Stimulated activated CD4-positive, alpha-beta T cell treated with anti-CD3 and anti-CD28 coated beads, Interleukin-12 subunit alpha, Interleukin-12 subunit beta, amount 100 ng/mL, for 24 hours (primary cell): Measurements from ENCODE around the gene EID2.

Source experiments
- DNase-seq, 2 experiments: peaks; one replicate each; pipeline ENCODE4 v3.0.0-alpha.2; 2020; ENCODE audit warnings: low read depth in 2 of 2

Gene EID2

GRCh38 chr19:39533791-39534190 is 6.2 kb downstream of the EID2 start:
- DNase-seq = no peak

- no peak for DNase-seq
These were observed 6.9 kb downstream of the EID2 start for GRCh38 chr19:39533003-39533512.

- DNase-seq = peak; percentile 91 to 92
These were observed 7.5 kb downstream of the EID2 start, which contains the start of gene EID2B for GRCh38 chr19:39532233-39533002. TSS of gene EID2B (minus strand) at chr19:39532852. CDS start at chr19:39532802, 50 bp downstream.

- no peak for DNase-seq
These were observed 8.1 kb downstream of the EID2 start for GRCh38 chr19:39531834-39532232.

GRCh38 chr19:39525205-39525604 is 14.8 kb downstream of the EID2 start:
- no peak for DNase-seq

GRCh38 chr19:39524495-39524894 is 15.5 kb downstream of the EID2 start:
- no peak for DNase-seq

- no peak for DNase-seq
These were observed 19.1 kb downstream of the EID2 start for GRCh38 chr19:39520541-39521484.

- DNase-seq = no peak
These were observed 21.0 kb downstream of the EID2 start for GRCh38 chr19:39518975-39519374.

GRCh38 chr19:39518458-39518857 is 21.5 kb downstream of the EID2 start:
- no peak for DNase-seq

GRCh38 chr19:39517432-39517831 is 22.5 kb downstream of the EID2 start:
- no peak for DNase-seq

GRCh38 chr19:39516270-39516669 is 23.7 kb downstream of the EID2 start:
- DNase-seq = no peak

- DNase-seq = no peak
These were observed 24.3 kb downstream of the EID2 start for GRCh38 chr19:39515551-39516191.

- no peak for DNase-seq
These were observed 25.0 kb downstream of the EID2 start, which contains the start of gene SELENOV for GRCh38 chr19:39514840-39515550. TSS of gene SELENOV (plus strand) at chr19:39515139. CDS start at chr19:39515213, 74 bp downstream.

- no peak for DNase-seq
These were observed 27.0 kb downstream of the EID2 start for GRCh38 chr19:39512988-39513387.

GRCh38 chr19:39509233-39509632 is 30.7 kb downstream of the EID2 start:
- no peak for DNase-seq

GRCh38 chr19:39508629-39509028 is 31.3 kb downstream of the EID2 start:
- no peak for DNase-seq

- no peak for DNase-seq
These were observed 32.1 kb downstream of the EID2 start for GRCh38 chr19:39507715-39508364.

GRCh38 chr19:39506944-39507714 is 32.8 kb downstream of the EID2 start:
- DNase-seq = peak; percentile 30 to 53

- no peak for DNase-seq
These were observed 33.4 kb downstream of the EID2 start for GRCh38 chr19:39506598-39506943.
